Caco-2 (cell line): ENCODE data around the gene WEE1. TPM values are rescaled to one million over a fixed set of nuclear protein-coding genes. Genes with fewer than 3 reads are reported as not detected.

Source experiments
- BruUV-seq: library from RNA; stranded (reverse); fragments of 400-500 nt; replicated peaks from 2 replicates; lab custom pipeline; 2021; lab: Mats Ljungman, UMichigan
- CTCF ChIA-PET: fragments of 300-600 bp; sonication (Branson Sonifier 250); formaldehyde crosslinking; loops from one replicate; lab custom pipeline; 2022; ENCODE audit warnings: antibody characterized with exemption; lab: Charles Lee
- POLR2A ChIA-PET: fragments of 300-600 bp; sonication (Branson Sonifier 250); formaldehyde crosslinking; loops from one replicate; lab custom pipeline; 2022; ENCODE audit warnings: antibody characterized with exemption; lab: Charles Lee
- DNase-seq, 2 experiments: peaks; one replicate each; pipeline versions ENCODE4 v3.0.0 to v3.0.0-alpha.2; 2020 to 2022
- H3K27me3 ChIP-seq: replicated peaks from 2 replicates; pipeline ENCODE4 v1.6.0; 2011; ENCODE audit warnings: low read length; ENCODE audit not compliant: control insufficient read depth, insufficient read depth
- H3K36me3 ChIP-seq: 2 replicates; pipeline ENCODE4 v1.5.1; 2011; ENCODE audit warnings: low read length; ENCODE audit not compliant: control insufficient read depth, insufficient read depth
- H3K4me1 ChIP-seq: fragments of 250-450 bp; sonication (Bioruptor Pico); 2 replicates; pipeline ENCODE4 v1.5.1; 2020; ENCODE audit warnings: mild to moderate bottlenecking
- H3K4me3 ChIP-seq: 2 replicates; pipeline ENCODE4 v1.5.1; 2011; ENCODE audit warnings: low read depth, mild to moderate bottlenecking, control low read depth, low read length
- H3K9me3 ChIP-seq: fragments of 250-450 bp; sonication (Bioruptor Pico); 2 replicates; pipeline ENCODE4 v1.5.1; 2020; ENCODE audit warnings: mild to moderate bottlenecking, moderate library complexity
- H3K27ac Mint-ChIP-seq: one replicate; pipeline ENCODE4 v1.8.0; 2022; ENCODE audit warnings: mixed read lengths; ENCODE audit not compliant: unreplicated experiment
- H3K27me3 Mint-ChIP-seq: one replicate; pipeline ENCODE4 v1.8.0; 2022; ENCODE audit warnings: mixed read lengths; ENCODE audit not compliant: insufficient read depth, unreplicated experiment
- H3K36me3 Mint-ChIP-seq: one replicate; pipeline ENCODE4 v1.8.0; 2022; ENCODE audit warnings: mild to moderate bottlenecking, mixed read lengths; ENCODE audit not compliant: insufficient read depth, unreplicated experiment
- H3K4me1 Mint-ChIP-seq: one replicate; pipeline ENCODE4 v1.8.0; 2022; ENCODE audit warnings: low read depth, mixed read lengths; ENCODE audit not compliant: unreplicated experiment
- H3K4me3 Mint-ChIP-seq: one replicate; pipeline ENCODE4 v1.8.0; 2022; ENCODE audit warnings: mild to moderate bottlenecking, moderate library complexity, mixed read lengths; ENCODE audit not compliant: unreplicated experiment
- H3K9me3 Mint-ChIP-seq: one replicate; pipeline ENCODE4 v1.8.0; 2022; ENCODE audit warnings: mixed read lengths; ENCODE audit not compliant: unreplicated experiment
- intact Hi-C: fragments of 100-400 bp; cut with micrococcal nuclease; formaldehyde crosslinking; loops from one replicate; pipeline ENCODE4 v1.10.0; 2022; ENCODE audit not compliant: unreplicated experiment
- total RNA-seq: library from RNA; stranded (reverse); gene quantifications from 2 replicates; pipeline ENCODE4 v1.2.3, GENCODE V29; 2022
- TF ChIP-seq, protein P1 (sequence below), 2 experiments: fragments of 200-600 bp in 1 of 2; IDR thresholded peaks; 1 replicate in 1 of 2; 2 replicates in 1 of 2; pipeline versions ENCODE4 v1.5.1 to v1.8.0; 2011 to 2022; ENCODE audit warnings: antibody characterized with exemption in 1 of 2, control low read depth in 1 of 2, inconsistent platforms in 1 of 2, low read depth in 1 of 2, low read length in 1 of 2, mild to moderate bottlenecking in 1 of 2, moderate library complexity in 1 of 2; ENCODE audit not compliant: insufficient read depth in 1 of 2, severe bottlenecking in 1 of 2, unreplicated experiment in 1 of 2

Gene WEE1
- total RNA-seq, 1 experiment from 2014 or later: 108 TPM

GRCh38 chr11:9577556-9577955, 4.1 kb downstream of the WEE1 start:
- intact Hi-C loops: no loop called here
- no peaks in the 10 kb centered on the region for H3K9me3 ChIP-seq
- Mint-ChIP-seq H3K9me3 (no peaks in the 10 kb centered on the region), H3K27me3 (no peaks in the 10 kb centered on the region), H3K36me3 (peaks cover 95% of the 10 kb centered on the region), H3K4me1 (peaks cover 21% of the 10 kb centered on the region), H3K4me3 (peak overlapping the region; percentile 94), H3K27ac (no peak overlapping the region)
- peaks cover 5% of the 10 kb centered on the region; the same call in 1 of the 2 replicates for H3K36me3 ChIP-seq
- ChIA-PET POLR2A (no interaction called here), CTCF (interaction anchor here (1.3 kb wide), 1 partner anchor 35 kb away, joined by 5 read pairs; no protein-coding TSS in a partner anchor)
- no peaks in the 10 kb centered on the region for H3K27me3 ChIP-seq
- no peak for DNase-seq
- TF ChIP-seq, protein P1, sequence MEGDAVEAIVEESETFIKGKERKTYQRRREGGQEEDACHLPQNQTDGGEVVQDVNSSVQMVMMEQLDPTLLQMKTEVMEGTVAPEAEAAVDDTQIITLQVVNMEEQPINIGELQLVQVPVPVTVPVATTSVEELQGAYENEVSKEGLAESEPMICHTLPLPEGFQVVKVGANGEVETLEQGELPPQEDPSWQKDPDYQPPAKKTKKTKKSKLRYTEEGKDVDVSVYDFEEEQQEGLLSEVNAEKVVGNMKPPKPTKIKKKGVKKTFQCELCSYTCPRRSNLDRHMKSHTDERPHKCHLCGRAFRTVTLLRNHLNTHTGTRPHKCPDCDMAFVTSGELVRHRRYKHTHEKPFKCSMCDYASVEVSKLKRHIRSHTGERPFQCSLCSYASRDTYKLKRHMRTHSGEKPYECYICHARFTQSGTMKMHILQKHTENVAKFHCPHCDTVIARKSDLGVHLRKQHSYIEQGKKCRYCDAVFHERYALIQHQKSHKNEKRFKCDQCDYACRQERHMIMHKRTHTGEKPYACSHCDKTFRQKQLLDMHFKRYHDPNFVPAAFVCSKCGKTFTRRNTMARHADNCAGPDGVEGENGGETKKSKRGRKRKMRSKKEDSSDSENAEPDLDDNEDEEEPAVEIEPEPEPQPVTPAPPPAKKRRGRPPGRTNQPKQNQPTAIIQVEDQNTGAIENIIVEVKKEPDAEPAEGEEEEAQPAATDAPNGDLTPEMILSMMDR (IDR thresholded peaks at IDR 0.05; ENCODE audit: insufficient read depth in 1 of 2, low read depth in 1 of 2, low read length in 1 of 2, severe bottlenecking in 1 of 2, unreplicated experiment in 1 of 2): no peak
- H3K4me1 ChIP-seq: peaks cover 12% of the 10 kb centered on the region
- no TSS peak for BruUV-seq
- H3K4me3 ChIP-seq: no peak overlapping the region

DNA sequence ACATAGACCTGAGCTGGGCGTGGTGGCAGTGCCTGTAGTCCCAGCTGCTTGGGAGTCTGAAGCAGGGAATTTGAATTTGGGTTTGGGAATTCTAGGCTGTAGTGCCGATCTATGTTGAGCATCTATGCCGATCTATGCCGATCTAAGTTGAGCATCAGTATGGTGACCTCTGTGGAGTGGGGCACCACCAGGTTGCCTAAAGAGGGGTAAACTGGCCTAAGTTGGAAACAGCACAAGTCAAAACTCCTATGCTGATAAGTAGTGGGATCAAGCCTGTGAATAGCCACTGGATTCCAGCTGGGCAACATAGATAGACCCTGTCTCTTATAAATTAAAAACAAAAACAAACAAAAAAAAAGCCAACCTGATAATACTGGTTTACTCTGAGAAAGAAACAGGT, 7.4 kb downstream of the WEE1 start:
- Histone ChIP-seq H3K9me3 (no peaks in the 10 kb centered on the region), H3K36me3 (peaks cover 5% of the 10 kb centered on the region), H3K27me3 (no peaks in the 10 kb centered on the region), H3K4me1 (peaks cover 12% of the 10 kb centered on the region), H3K4me3 (no peak overlapping the region)
- ChIA-PET POLR2A (interaction anchor here (0.6 kb wide), 1 partner anchor 9 kb away, joined by 3 read pairs; no protein-coding TSS in a partner anchor), CTCF (no interaction called here)
- DNase-seq: no peak
- Mint-ChIP-seq H3K27me3 (no peaks in the 10 kb centered on the region), H3K4me3 (no peak overlapping the region), H3K9me3 (no peaks in the 10 kb centered on the region), H3K36me3 (peaks cover 100% of the 10 kb centered on the region), H3K27ac (peak overlapping the region; percentile 64), H3K4me1 (peaks cover 21% of the 10 kb centered on the region)
- intact Hi-C loops: no loop called here
- no TSS peak for BruUV-seq
- TF ChIP-seq, protein P1 (IDR thresholded peaks at IDR 0.05; ENCODE audit: insufficient read depth in 1 of 2, low read depth in 1 of 2, low read length in 1 of 2, severe bottlenecking in 1 of 2, unreplicated experiment in 1 of 2): no peak

DNA sequence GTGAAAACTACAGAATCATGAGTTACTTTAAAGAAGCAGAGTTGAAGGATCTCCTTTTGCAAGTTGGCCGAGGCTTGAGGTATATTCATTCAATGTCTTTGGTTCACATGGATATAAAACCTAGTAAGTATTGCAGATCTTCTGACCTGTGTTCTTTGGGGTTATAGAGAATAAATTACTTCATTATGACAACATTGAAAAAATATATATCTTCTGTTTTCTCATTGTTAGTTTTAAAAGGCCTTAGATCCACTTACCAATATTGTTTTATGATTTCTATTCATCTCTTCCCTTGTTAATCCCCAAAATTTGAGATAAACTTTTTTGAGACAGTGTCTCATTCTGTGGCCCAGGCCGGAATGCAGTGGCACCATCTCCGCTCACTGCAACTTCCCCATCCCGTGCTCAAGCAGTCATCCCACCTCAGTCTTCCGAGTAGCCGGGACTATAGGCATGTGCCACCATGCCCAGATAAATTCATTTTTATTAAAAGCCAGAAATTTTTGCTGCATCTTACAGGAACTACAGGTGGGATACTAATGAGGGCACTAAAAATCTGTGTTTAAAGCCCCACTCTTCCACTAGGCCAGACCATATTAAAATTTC, 8.2 kb downstream of the WEE1 start:
- intact Hi-C loops: no loop called here
- H3K27ac Mint-ChIP-seq: no peak overlapping the region
- CTCF ChIA-PET: no interaction called here
- H3K4me3 Mint-ChIP-seq: no peak overlapping the region
- no peak for DNase-seq
- peaks cover 100% of the 10 kb centered on the region for H3K36me3 Mint-ChIP-seq
- H3K27me3 Mint-ChIP-seq: no peaks in the 10 kb centered on the region
- H3K4me3 ChIP-seq: no peak overlapping the region
- peaks cover 12% of the 10 kb centered on the region for H3K4me1 ChIP-seq
- peaks cover 5% of the 10 kb centered on the region for H3K36me3 ChIP-seq
- BruUV-seq: no TSS peak
- H3K9me3 Mint-ChIP-seq: no peaks in the 10 kb centered on the region
- H3K9me3 ChIP-seq: no peaks in the 10 kb centered on the region
- H3K4me1 Mint-ChIP-seq: peaks cover 21% of the 10 kb centered on the region
- H3K27me3 ChIP-seq: no peaks in the 10 kb centered on the region
- POLR2A ChIA-PET: no interaction called here
- TF ChIP-seq, protein P1 (IDR thresholded peaks at IDR 0.05; ENCODE audit: insufficient read depth in 1 of 2, low read depth in 1 of 2, low read length in 1 of 2, severe bottlenecking in 1 of 2, unreplicated experiment in 1 of 2): no peak
